Measurements from ENCODE around the gene ACVR1. TPM values are rescaled to one million over a fixed set of nuclear protein-coding genes. Genes with fewer than 3 reads are reported as not detected.
"Not testable (repeated sequence)": the region's sequence is repeated elsewhere in the genome, so short reads cannot be mapped to it uniquely, and the experiment has no call there.

ACVR1 gene
- total RNA-seq, 1 donor from 2014 or later, result 41.3 TPM

- intact Hi-C loops (cut with micrococcal nuclease), result loop anchor here (5.0 kb wide), 1 partner anchor 453 kb away; no protein-coding TSS in a partner anchor
Observed at GRCh38 chr2:157835006-157835405, 41.1 kb downstream of the ACVR1 start.

DNA sequence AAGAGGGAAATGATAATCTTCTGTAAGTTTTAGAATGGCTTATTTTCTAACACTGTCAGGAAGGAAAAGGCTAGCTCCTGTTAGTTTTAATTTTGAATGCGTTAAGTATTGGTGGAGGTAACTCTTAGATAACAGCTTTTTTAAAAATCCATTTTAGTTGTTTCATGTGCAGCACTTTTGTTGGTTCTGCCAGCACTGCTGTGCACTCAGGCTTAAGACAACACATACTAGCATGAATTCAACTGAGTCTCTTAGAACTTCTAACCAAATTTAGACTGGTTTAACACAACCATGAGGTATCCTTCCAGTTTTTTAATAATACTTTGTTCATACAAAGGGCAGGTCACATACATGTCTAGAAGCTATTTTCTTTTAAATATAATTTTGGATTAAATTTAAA is 42.4 kb downstream of the ACVR1 start:
- intact Hi-C loops (cut with micrococcal nuclease), result no loop called here

GRCh38 chr2:157831573-157832315 is 44.4 kb downstream of the ACVR1 start:
- intact Hi-C loops (cut with micrococcal nuclease), result no loop called here

DNA sequence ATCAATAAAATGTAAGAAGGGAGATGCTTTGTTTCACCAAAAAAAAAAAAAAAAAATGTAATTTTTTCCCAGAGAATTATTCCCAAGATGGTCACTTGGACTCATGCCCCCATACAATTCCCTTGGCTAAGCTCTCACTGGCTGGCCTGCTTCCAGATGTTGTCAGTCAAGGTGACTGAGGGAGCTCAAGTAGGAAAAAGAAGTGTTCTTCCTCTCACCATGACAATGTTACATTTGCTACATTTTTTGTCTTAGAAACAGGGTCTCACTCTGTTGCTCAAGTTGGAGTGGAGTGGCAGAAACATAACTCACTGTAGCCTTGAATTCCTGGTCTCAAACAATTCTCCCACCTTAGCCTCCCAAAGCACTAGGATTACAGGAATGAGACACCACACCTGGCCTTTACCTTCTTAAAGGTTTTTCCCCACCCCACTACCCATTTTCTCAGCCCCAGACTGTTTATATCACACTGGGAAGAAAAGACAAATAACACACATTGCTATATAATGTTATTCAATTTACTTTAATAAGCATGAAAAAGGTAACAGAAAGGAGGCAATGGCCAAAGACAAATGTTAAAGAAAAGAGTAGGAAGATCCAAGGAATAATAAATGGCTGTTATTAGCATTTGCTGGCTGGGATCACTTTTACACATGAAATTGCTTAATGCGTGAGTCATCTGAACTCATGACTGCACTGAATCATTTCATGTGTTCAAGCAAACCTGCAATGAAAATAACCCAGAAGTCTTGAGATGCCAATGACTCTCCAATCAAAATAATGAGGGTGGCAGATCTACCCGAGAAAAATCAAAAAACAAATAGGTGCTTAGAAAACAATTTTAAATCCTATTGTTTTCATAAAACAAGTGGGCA is 45.2 kb downstream of the ACVR1 start:
- intact Hi-C loops (cut with micrococcal nuclease), result no loop called here

GRCh38 chr2:157830266-157830665 is 45.9 kb downstream of the ACVR1 start:
- intact Hi-C loops (cut with micrococcal nuclease), result no loop called here

DNA sequence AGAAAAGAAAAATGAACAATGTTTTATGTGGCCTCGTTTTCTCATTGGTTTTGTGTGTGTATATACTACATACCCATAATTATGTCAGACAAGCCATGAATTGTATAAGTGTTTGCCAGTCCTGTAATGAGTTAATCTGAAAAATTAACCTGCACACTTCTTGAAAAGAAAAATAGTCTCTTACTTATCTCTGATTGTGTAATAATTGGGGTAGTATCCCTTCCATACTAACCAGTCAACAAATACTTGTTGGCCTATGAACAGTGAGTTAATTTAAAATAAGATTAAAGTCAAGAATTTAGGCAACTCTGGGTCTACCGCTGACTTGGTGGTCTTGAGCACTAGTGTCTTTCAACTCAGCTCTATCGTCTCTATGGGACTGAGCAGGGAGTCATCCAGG is 48.8 kb downstream of the ACVR1 start:
- intact Hi-C loops (cut with micrococcal nuclease), result no loop called here

DNA sequence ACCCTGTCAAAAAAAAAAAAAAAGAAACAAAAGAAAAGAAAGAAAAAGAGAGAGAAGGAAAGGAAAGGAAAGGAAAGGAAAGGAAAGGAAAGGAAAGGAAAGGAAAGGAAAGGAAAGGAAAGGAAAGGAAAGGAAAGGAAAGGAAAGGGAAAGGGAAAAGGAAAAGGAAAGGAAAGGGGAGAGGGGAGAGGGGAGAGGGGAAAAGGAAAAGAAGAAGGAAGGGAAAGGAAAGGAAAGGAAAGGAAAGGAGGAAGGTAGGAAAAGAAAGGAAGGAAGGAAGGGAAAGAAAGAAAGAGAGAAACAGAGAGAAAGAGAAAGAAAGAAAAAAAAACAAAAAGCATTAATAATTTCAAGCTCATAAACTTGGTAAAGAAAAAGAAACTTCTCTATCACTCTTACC is 49.5 kb downstream of the ACVR1 start:
- intact Hi-C loops (cut with micrococcal nuclease), result not testable (repeated sequence)

GRCh38 chr2:157825885-157826284 is 50.2 kb downstream of the ACVR1 start:
- intact Hi-C loops (cut with micrococcal nuclease), result no loop called here

- intact Hi-C loops (cut with micrococcal nuclease), result no loop called here
Observed at GRCh38 chr2:157822993-157823392, 53.1 kb downstream of the ACVR1 start.

DNA sequence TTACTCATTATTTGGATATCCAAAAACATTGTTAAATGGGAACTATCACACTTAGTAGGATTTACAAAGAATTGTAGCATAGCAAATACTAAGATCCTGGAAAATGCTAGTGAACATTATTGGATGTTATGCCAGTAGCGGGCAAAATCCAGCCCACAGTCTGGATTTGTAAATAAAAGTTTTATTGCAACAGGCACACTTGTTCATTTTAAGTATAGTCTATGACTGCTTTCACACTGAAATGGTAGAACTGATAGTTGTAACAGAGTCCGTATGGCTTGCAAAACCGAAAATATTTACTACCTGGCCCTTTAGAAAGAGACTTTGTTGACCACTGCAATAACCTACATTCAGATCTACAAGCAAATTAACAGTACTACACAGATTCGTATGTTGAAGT is 53.6 kb downstream of the ACVR1 start:
- intact Hi-C loops (cut with micrococcal nuclease), result no loop called here

DNA sequence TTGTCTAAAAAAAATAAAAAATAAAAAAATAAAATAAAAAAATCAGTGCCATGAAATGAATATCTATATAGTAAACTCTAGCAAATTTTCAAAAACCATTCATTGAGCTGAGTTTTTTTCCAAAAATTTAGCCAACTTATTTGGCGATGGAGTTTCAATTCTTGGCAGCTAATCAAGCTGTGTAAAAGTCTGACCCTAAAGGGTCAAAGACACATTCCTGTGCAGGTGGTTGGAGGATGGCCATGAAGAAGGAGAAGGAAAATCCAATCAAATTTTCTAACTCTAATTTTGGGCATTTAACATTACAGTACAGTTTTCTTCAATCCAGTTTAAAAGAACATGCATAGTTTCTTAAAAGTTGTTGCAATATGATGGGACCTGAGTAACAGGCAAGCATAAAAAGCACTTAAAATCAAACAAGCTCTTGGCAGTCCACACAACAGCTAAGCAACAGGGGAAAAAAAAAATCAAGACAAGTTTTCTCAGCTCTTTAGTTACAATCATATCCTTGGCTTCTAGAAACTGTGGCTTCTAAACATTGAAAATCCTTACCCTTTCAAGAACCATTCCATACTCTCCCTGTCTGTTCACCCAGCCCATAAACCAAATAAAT is 54.5 kb downstream of the ACVR1 start:
- intact Hi-C loops (cut with micrococcal nuclease), result no loop called here

GRCh38 chr2:157820193-157820592 is 55.9 kb downstream of the ACVR1 start:
- intact Hi-C loops (cut with micrococcal nuclease), result no loop called here

DNA sequence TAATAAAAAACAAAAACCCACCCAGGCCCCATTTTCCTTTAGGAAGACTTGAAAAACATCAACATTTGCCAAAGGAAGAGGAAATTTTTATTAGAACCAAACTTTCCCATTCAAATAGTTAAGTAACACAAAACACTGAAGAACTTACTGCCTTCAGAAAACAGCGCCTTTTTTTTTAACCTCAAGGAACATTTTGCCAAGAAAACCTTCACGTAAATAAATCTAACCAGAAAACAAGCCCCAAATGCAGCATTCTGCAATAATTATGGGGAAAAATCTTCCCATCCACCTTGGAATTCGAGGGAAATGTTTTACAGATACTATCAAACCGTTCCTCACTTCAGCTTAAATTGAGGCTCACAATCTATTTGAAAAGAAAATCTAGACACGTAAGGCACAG is 56.4 kb downstream of the ACVR1 start:
- intact Hi-C loops (cut with micrococcal nuclease), result no loop called here

GRCh38 chr2:157818227-157818626 is 57.9 kb downstream of the ACVR1 start:
- intact Hi-C loops (cut with micrococcal nuclease), result no loop called here

DNA sequence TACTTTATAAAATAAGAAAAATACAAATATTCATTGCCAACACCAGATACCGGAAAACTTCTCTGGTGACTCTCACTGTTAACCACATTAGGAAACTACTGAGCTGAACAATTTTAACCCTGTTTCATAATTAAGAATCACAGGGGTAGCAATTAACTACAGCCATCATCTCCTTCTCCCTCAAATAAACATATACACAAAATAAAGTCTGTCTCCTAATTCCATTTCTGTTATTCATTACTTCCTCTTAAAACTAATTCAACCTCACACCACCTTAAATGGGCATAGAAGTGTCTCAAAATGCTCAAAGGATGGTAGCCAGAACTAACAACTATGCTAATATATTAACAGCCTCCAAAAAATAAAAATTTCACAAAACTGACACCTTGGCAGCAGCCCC is 60.7 kb downstream of the ACVR1 start:
- intact Hi-C loops (cut with micrococcal nuclease), result no loop called here

- intact Hi-C loops (cut with micrococcal nuclease), result no loop called here
Observed at GRCh38 chr2:157813467-157813866, 62.7 kb downstream of the ACVR1 start.

DNA sequence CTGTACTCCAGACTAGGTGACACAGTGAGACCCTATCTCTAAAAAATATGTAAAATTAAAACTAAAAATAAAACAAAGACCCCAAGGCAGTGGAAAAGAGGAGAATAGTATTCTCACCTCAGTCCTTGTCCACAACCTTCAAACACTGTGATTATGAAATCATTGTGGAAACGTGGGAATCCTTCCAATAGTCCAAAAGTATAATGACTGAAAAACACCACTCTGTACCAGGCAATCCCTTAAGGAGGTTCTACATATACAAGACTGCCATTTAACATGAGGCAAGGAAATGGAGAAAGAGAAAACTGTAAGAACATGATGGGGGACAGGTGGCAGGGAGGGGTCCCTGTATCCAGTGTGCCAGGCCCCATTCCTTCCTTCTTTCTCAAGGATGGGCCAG is 66.1 kb downstream of the ACVR1 start:
- intact Hi-C loops (cut with micrococcal nuclease), result no loop called here

- intact Hi-C loops (cut with micrococcal nuclease), result no loop called here
Observed at GRCh38 chr2:157809212-157809611, 66.9 kb downstream of the ACVR1 start.

- intact Hi-C loops (cut with micrococcal nuclease), result no loop called here
Observed at GRCh38 chr2:157808421-157808820, 67.7 kb downstream of the ACVR1 start.

DNA sequence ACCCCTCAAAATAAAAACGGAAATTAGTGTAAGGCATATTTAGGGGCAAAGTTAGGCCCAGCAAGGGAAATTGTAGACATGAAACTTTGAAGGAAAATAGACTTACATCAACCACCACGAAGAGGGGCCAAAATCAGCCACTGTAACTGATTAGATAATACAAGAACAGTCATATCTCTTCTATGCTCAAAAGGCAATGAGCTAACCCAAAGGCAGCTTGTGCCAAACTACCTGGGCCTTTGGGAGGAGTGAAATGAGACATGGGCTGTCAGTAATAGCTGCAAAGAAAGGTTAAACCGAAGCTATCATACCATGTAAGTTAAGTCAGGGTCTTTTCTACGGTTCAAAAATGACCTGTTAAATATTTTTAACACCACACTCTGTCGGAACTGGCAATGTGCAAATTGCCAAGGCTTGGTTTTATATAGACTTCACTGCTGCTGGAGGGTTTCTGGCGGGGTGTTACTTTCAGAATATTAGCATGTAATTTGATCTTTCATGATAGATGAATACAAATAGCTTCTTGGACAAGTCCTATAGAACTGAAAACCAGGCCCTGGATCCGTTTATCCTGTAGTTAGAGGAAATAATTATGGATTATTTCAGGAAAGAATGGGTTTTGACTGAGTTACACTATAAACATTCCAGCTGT is 69.6 kb downstream of the ACVR1 start:
- intact Hi-C loops (cut with micrococcal nuclease), result no loop called here

GRCh38 chr2:157805519-157805918 is 70.6 kb downstream of the ACVR1 start:
- intact Hi-C loops (cut with micrococcal nuclease), result no loop called here

GRCh38 chr2:157804355-157804754 is 71.8 kb downstream of the ACVR1 start:
- intact Hi-C loops (cut with micrococcal nuclease), result no loop called here

All from T-helper 1 cell treated with Interleukin-12 subunit alpha and Interleukin-12 subunit beta and Interleukin-4 antibody, amounts not matched to agents 30 ng/mL and 1 ng/mL, for 36 hours (primary cell).